ENCODE results near the gene SIRT2.

GRCh38 chr19:38917516-38917915 lies 18.1 kb upstream of the SIRT2 start:
- TF ChIP-seq, protein P1, sequence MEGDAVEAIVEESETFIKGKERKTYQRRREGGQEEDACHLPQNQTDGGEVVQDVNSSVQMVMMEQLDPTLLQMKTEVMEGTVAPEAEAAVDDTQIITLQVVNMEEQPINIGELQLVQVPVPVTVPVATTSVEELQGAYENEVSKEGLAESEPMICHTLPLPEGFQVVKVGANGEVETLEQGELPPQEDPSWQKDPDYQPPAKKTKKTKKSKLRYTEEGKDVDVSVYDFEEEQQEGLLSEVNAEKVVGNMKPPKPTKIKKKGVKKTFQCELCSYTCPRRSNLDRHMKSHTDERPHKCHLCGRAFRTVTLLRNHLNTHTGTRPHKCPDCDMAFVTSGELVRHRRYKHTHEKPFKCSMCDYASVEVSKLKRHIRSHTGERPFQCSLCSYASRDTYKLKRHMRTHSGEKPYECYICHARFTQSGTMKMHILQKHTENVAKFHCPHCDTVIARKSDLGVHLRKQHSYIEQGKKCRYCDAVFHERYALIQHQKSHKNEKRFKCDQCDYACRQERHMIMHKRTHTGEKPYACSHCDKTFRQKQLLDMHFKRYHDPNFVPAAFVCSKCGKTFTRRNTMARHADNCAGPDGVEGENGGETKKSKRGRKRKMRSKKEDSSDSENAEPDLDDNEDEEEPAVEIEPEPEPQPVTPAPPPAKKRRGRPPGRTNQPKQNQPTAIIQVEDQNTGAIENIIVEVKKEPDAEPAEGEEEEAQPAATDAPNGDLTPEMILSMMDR (IDR thresholded peaks at IDR 0.05; ENCODE audit: poor library complexity, severe bottlenecking), result no peak
- TF ChIP-seq RAD21 (conservative IDR thresholded peaks at IDR 0.05) (no peak), POLR2AphosphoS5 (IDR thresholded peaks at IDR 0.05) (no peak), TAF1 (IDR thresholded peaks at IDR 0.05; ENCODE audit: low read depth) (no peak), EZH2 (IDR thresholded peaks at IDR 0.05; ENCODE audit: borderline replicate concordance, insufficient read depth, low read length, poor library complexity, severe bottlenecking) (no peak), EP300 (conservative IDR thresholded peaks at IDR 0.05; ENCODE audit: poor library complexity, severe bottlenecking) (no peak), REST (IDR thresholded peaks at IDR 0.05; ENCODE audit: borderline replicate concordance) (no peak)
